Mammary epithelial cell (primary cell): ENCODE results near the gene ZNF768.

Experiments
- CTCF ChIP-seq, 2 donors: IDR thresholded peaks in 1 of 2; conservative IDR thresholded peaks in 1 of 2; 2 replicates each; pipeline ENCODE4 v1.5.1; 2011 to 2012; ENCODE audit warnings: inconsistent platforms in 2 of 2, low read length in 2 of 2, mild to moderate bottlenecking in 2 of 2, control low read depth in 1 of 2, low read depth in 1 of 2; ENCODE audit not compliant: insufficient read depth in 1 of 2; ENCODE audit errors: extremely low read depth in 1 of 2
- EZH2 ChIP-seq: IDR thresholded peaks from 2 replicates; pipeline ENCODE4 v1.6.1; 2012; ENCODE audit warnings: low read length, inconsistent platforms, borderline replicate concordance

GRCh38 chr16:30521873-30522641 is 4.3 kb downstream of the ZNF768 start:
- TF ChIP-seq EZH2 (no peak), CTCF (conservative IDR thresholded peaks at IDR 0.05 in 1 of 2, IDR thresholded peaks at IDR 0.05 in 1 of 2; ENCODE audit: extremely low read depth in 1 of 2, insufficient read depth in 1 of 2, low read depth in 1 of 2, low read length in 2 of 2) (no peak)
